Body of pancreas (tissue), 4 donors: ENCODE measurements around the gene BEND3. TPM values are rescaled to one million over a fixed set of nuclear protein-coding genes. Genes with fewer than 3 reads are reported as not detected.

Source experiments
- ATAC-seq: fragments of 150-250 bp; one replicate; pipeline ENCODE4 v1.9.1; 2016
- DNase-seq, 4 donors: peaks; one replicate each; pipeline ENCODE4 v3.0.0-alpha.2; 2019
- H3K27ac ChIP-seq, 4 donors: fragments of 200-600 bp; sonication (generic); 1 replicate in 3 of 4; 2 replicates in 1 of 4; pipeline versions ENCODE4 v1.5.1 to v1.6.1; 2016 to 2019; ENCODE audit warnings: mild to moderate bottlenecking in 1 of 4, mixed read lengths in 1 of 4, moderate library complexity in 1 of 4
- H3K27me3 ChIP-seq, 2 donors: fragments of 200-600 bp; sonication (generic); one replicate each; pipeline ENCODE4 v1.6.0; 2016; ENCODE audit warnings: mild to moderate bottlenecking in 1 of 2
- H3K36me3 ChIP-seq, 2 donors: fragments of 200-600 bp; sonication (generic); replicated peaks in 1 of 2; 2 replicates each; pipeline ENCODE4 v1.5.1; 2016; ENCODE audit warnings: low read depth in 2 of 2; ENCODE audit not compliant: insufficient read depth in 1 of 2
- H3K4me1 ChIP-seq: fragments of 200-600 bp; sonication (generic); one replicate; pipeline ENCODE4 v1.6.0; 2016
- H3K4me3 ChIP-seq, 2 donors: fragments of 200-600 bp; sonication (generic); 1 replicate in 1 of 2; 2 replicates in 1 of 2; pipeline ENCODE4 v1.5.1; 2016 to 2019
- H3K9me3 ChIP-seq, 3 donors: fragments of 200-600 bp; sonication (generic); 1 replicate in 2 of 3; 2 replicates in 1 of 3; pipeline ENCODE4 v1.5.1; 2016
- CTCF ChIP-seq, 7 experiments: fragments of 450-650 bp in 4 of 7; fragments of 200-600 bp in 3 of 7; sonication (generic) in 3 of 7; IDR thresholded peaks; one replicate each; pipeline ENCODE4 v1.5.1; 2016 to 2019; ENCODE audit warnings: antibody characterized with exemption in 7 of 7
- POLR2A ChIP-seq, 3 donors: fragments of 450-650 bp; IDR thresholded peaks; one replicate each; pipeline ENCODE4 v1.6.1; 2016; ENCODE audit warnings: antibody characterized with exemption in 3 of 3, mild to moderate bottlenecking in 2 of 3
- whole genome bisulfite sequencing, 2 donors: methylation state at CpG; one replicate each; pipeline ENCODE4 v1.1.5; 2017; 5-methylcytosine and 5-hydroxymethylcytosine counted together
- intact Hi-C: fragments of 100-400 bp; cut with DNase I; formaldehyde crosslinking; loops from one replicate; pipeline ENCODE4 v1.15.1; 2023
- total RNA-seq, 2 donors: library from RNA; depleted of rRNA; stranded (reverse); fragments of >200 nt; gene quantifications; one replicate each; pipeline ENCODE4 v1.1.0, GENCODE V29; 2016

BEND3 gene
- total RNA-seq, 2 donors from 2014 or later = 2.1 to 4.0 TPM

GRCh38 chr6:107116931-107117330, 1.6 kb upstream of the BEND3 start:
- Histone ChIP-seq H3K4me1 (peaks cover 18% of the 10 kb centered on the region), H3K9me3 (no peaks in the 10 kb centered on the region), H3K27me3 (no peaks in the 10 kb centered on the region), H3K4me3 (no peak overlapping the region), H3K27ac (peak overlapping the region in 3 of 4 donors; percentile 66 to 94 (median 88)), H3K36me3 (no peaks in the 10 kb centered on the region)
- no peak for TF ChIP-seq CTCF (IDR thresholded peaks at IDR 0.05)
- intact Hi-C loops = no loop called here
- no peak for ATAC-seq
- no peak for DNase-seq
- 7 to 13% methylated on average over 7 of the region's 7 CpGs for WGBS, 2 donors

- DNase-seq = peak; percentile 66 to 77 (median 72)
- intact Hi-C loops = no loop called here
- ATAC-seq = peak; percentile 45
Measured at GRCh38 chr6:107116328-107116892, 1.1 kb upstream of the BEND3 start.

GRCh38 chr6:107115695-107116327, 496 bp upstream of the BEND3 start:
- intact Hi-C loops = no loop called here
- no peaks in the 10 kb centered on the region for H3K36me3 ChIP-seq
- 0% methylated on average over 6 to 44 of the region's 45 CpGs for WGBS, 2 donors
- ATAC-seq = peak; percentile 40
- H3K9me3 ChIP-seq = no peaks in the 10 kb centered on the region
- peaks cover 18% of the 10 kb centered on the region for H3K4me1 ChIP-seq
- peak overlapping the region; percentile 66 to 94 (median 86) for H3K27ac ChIP-seq
- DNase-seq = peak; percentile 58 to 75 (median 60)
- peak overlapping the region in 1 of 2 donors; percentile 66 for H3K4me3 ChIP-seq
- TF ChIP-seq POLR2A (IDR thresholded peaks at IDR 0.05) = peak in 2 of 3 donors; percentile 54 to 62
- TF ChIP-seq CTCF (IDR thresholded peaks at IDR 0.05) = no peak
- no peaks in the 10 kb centered on the region for H3K27me3 ChIP-seq

More at GRCh38 chr6:107116328-107116892, 1.1 kb upstream of the BEND3 start:
- 1 to 2% methylated on average over 15 of the region's 15 CpGs for WGBS, 2 donors
- H3K4me1 ChIP-seq = peaks cover 18% of the 10 kb centered on the region
- H3K27ac ChIP-seq = peak overlapping the region; percentile 66 to 94 (median 86)
- H3K4me3 ChIP-seq = peak overlapping the region in 1 of 2 donors; percentile 66
- H3K9me3 ChIP-seq = no peaks in the 10 kb centered on the region
- TF ChIP-seq POLR2A (IDR thresholded peaks at IDR 0.05) (no peak), CTCF (IDR thresholded peaks at IDR 0.05) (no peak)
- H3K36me3 ChIP-seq = no peaks in the 10 kb centered on the region
- H3K27me3 ChIP-seq = no peaks in the 10 kb centered on the region

- peaks cover 18% of the 10 kb centered on the region for H3K4me1 ChIP-seq
- TF ChIP-seq POLR2A (IDR thresholded peaks at IDR 0.05) (peak in 2 of 3 donors; percentile 12 to 32), CTCF (IDR thresholded peaks at IDR 0.05) (peak; percentile 51 to 97 (median 90))
- H3K27me3 ChIP-seq = no peaks in the 10 kb centered on the region
- DNase-seq (peak; percentile 86 to 94 (median 90)), ATAC-seq (peak; percentile 88)
- no peaks in the 10 kb centered on the region for H3K9me3 ChIP-seq
- 0 to 1% methylated on average over 13 to 96 of the region's 116 CpGs for WGBS, 2 donors
- peak overlapping the region in 1 of 2 donors; percentile 28 for H3K4me3 ChIP-seq
- H3K36me3 ChIP-seq = no peaks in the 10 kb centered on the region
- H3K27ac ChIP-seq = peak overlapping the region; percentile 66 to 94 (median 86)
- intact Hi-C loops = no loop called here
Measured at GRCh38 chr6:107114213-107114925, 946 bp downstream of the BEND3 start.
